OCI-LY7 (cell line): ENCODE measurements around the gene TUB. TPM values are rescaled to one million over a fixed set of nuclear protein-coding genes. Genes with fewer than 3 reads are reported as not detected.

ENCODE experiments used
- BruUV-seq: library from RNA; stranded (reverse); fragments of 400-500 nt; replicated peaks from 2 replicates; lab custom pipeline; 2021; lab: Mats Ljungman, UMichigan
- CTCF ChIA-PET: fragments of 300-600 bp; sonication (Branson Sonifier 250); formaldehyde crosslinking; loops from one replicate; lab custom pipeline; 2022; ENCODE audit warnings: antibody characterized with exemption; ENCODE audit not compliant: unreplicated experiment; lab: Charles Lee
- POLR2A ChIA-PET: fragments of 300-600 bp; sonication (Branson Sonifier 250); formaldehyde crosslinking; loops from one replicate; lab custom pipeline; 2022; ENCODE audit warnings: antibody characterized with exemption; lab: Charles Lee
- DNase-seq: peaks from one replicate; pipeline ENCODE4 v3.0.0-alpha.2; 2015; ENCODE audit warnings: low spot score
- H2AFZ ChIP-seq: fragments of 200-600 bp; sonication (generic), shearing (Covaris generic); 2 replicates; pipeline ENCODE4 v1.6.1; 2014; ENCODE audit warnings: mild to moderate bottlenecking, antibody characterized with exemption, low read length, moderate library complexity
- H3K27ac ChIP-seq: fragments of 200-600 bp; sonication (generic); 2 replicates; pipeline ENCODE4 v1.5.1; 2014; ENCODE audit warnings: mixed run types, low read depth, mild to moderate bottlenecking, moderate library complexity, low read length, inconsistent platforms; ENCODE audit not compliant: poor library complexity, severe bottlenecking
- H3K36me3 ChIP-seq: fragments of 200-600 bp; sonication (generic); 2 replicates; pipeline ENCODE4 v1.6.1; 2014; ENCODE audit warnings: mild to moderate bottlenecking, antibody characterized with exemption, low read length, moderate library complexity, mixed read lengths; ENCODE audit not compliant: insufficient read depth
- H3K4me1 ChIP-seq: fragments of 200-600 bp; sonication (generic); 2 replicates; pipeline ENCODE4 v1.5.1; 2014; ENCODE audit warnings: mild to moderate bottlenecking, low read length; ENCODE audit not compliant: insufficient read depth, poor library complexity, severe bottlenecking
- H3K4me2 ChIP-seq: fragments of 200-600 bp; sonication (generic); 2 replicates; pipeline ENCODE4 v1.6.1; 2014; ENCODE audit warnings: mild to moderate bottlenecking, low read length
- H3K4me3 ChIP-seq: fragments of 200-600 bp; sonication (generic); 2 replicates; pipeline ENCODE4 v1.5.1; 2014; ENCODE audit warnings: mild to moderate bottlenecking, low read depth, low read length; ENCODE audit not compliant: poor library complexity, severe bottlenecking
- H3K79me2 ChIP-seq: fragments of 200-600 bp; sonication (generic); 2 replicates; pipeline ENCODE4 v1.6.1; 2016; ENCODE audit warnings: low read depth, mild to moderate bottlenecking, low read length, moderate library complexity, mixed read lengths; ENCODE audit not compliant: insufficient read depth
- H3K9me2 ChIP-seq: fragments of 200-600 bp; sonication (generic); 2 replicates; pipeline ENCODE4 v1.6.1; 2016; ENCODE audit warnings: mild to moderate bottlenecking, low read length, mixed read lengths; ENCODE audit not compliant: insufficient read depth
- H3K9me3 ChIP-seq: fragments of 200-600 bp; sonication (generic); 2 replicates; pipeline ENCODE4 v1.6.1; 2014; ENCODE audit warnings: mild to moderate bottlenecking, mixed run types, low read length, mixed read lengths
- H4K20me1 ChIP-seq: fragments of 200-600 bp; sonication (generic); 2 replicates; pipeline ENCODE4 v1.6.1; 2014; ENCODE audit warnings: mild to moderate bottlenecking, antibody characterized with exemption, low read length, moderate library complexity, mixed read lengths; ENCODE audit not compliant: insufficient read depth
- EZH2phosphoT487 ChIP-seq: fragments of 200-600 bp; sonication (generic); IDR thresholded peaks from 2 replicates; pipeline ENCODE4 v1.6.1; 2018; ENCODE audit warnings: low read depth, borderline replicate concordance, mild to moderate bottlenecking, mixed run types, antibody characterized with exemption, low read length, moderate library complexity, mixed read lengths
- intact Hi-C: fragments of 100-400 bp; cut with micrococcal nuclease; formaldehyde crosslinking; loops from one replicate; pipeline ENCODE4 v1.10.0; 2022; ENCODE audit not compliant: unreplicated experiment
- total RNA-seq, 2 experiments: library from RNA; depleted of rRNA in 1 of 2; stranded (reverse); fragments of >200 nt in 1 of 2; shearing (Covaris generic) in 1 of 2; gene quantifications; 2 replicates each; pipeline ENCODE4 v1.2.3, GENCODE V29; 2014 to 2022
- TF ChIP-seq, protein P1 (sequence below): fragments of 200-600 bp; sonication (generic); conservative IDR thresholded peaks from 2 replicates; pipeline ENCODE4 v1.5.1; 2014; ENCODE audit warnings: mild to moderate bottlenecking, antibody characterized with exemption, low read length, moderate library complexity, mixed read lengths

The TUB gene
- total RNA-seq, 2 experiments from 2014 or later, result not detected

DNA sequence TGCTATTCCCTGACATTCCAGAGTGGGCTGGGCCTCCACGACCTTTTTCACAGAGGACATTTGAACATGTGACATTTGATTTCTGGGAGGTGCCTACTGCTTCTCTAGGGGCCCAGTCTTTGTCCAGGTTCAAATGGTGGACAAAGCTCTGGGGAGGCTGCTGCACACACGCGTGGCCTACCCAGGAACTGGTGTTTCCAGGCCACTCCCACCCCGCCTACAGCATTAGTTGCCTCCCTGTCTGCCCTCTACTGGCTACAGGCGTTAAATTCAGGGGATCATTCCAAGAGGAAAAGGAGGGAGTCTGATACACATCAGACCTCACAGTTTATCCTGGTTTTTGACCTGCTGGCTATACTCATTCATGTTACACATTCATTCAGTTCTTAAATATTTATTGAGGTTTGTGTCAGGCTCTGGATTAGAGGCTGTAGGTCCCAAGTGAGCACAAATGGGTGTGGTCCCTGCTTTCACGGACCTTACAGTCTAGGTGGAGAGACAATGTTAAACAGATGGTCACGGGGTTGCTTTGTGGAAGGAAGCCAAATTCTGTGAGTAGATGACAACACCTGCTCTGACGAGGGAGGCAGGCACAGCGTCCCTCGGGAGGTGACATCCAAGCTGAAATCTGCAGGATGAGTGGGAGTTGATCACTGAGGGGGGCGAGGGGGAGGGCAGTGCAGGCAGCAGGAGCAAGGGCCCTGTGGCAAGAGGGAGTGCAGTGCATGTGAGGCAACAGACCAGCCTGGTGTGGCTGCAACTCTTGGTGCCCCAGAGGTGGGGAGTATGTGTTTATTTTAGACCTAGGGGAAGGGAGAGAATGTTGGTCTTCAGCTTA lies 11.8 kb downstream of the TUB start:
- no peaks in the 10 kb centered on the region for H3K79me2 ChIP-seq
- POLR2A ChIA-PET, result no interaction called here

DNA sequence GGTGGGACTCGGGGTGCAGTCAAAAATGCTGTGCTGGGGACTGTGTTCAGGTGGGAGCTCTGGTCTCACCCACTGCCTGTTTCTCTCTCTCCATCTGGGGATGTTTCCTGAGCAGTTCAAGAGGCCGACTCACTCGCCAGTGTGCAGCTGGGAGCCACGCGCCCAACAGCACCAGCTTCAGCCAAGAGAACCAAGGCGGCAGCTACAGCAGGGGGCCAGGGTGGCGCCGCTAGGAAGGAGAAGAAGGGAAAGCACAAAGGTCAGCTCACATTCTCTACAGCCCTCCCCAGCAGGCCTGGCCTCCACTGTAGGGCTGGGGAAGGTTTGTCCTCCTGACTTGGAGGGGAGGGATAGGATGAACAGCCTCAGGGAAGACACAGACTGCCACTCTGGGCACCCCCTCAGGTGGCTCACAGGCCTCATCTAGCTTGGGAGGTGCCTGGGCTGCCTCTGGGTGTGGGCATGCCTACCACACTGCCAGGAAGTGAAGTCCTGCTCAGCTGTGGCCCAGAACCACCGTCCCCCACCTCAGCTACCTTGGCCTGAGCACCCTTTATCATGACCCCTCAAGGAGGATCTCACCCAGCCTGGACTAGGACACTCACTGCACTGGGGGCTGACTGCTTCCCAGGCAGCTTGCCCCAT lies 13.0 kb downstream of the TUB start:
- Histone ChIP-seq H3K27ac (no peak overlapping the region), H3K79me2 (no peaks in the 10 kb centered on the region), H3K4me3 (no peak overlapping the region), H3K4me2 (no peak overlapping the region), H3K4me1 (peaks cover 5% of the 10 kb centered on the region), H3K9me3 (no peaks in the 10 kb centered on the region), H3K9me2 (no peaks in the 10 kb centered on the region), H2AFZ (no peak overlapping the region), H4K20me1 (no peaks in the 10 kb centered on the region), H3K36me3 (no peaks in the 10 kb centered on the region)
- intact Hi-C loops, result no loop called here
- POLR2A ChIA-PET, result no interaction called here
- CTCF ChIA-PET, result no interaction called here
- DNase-seq, result no peak
- TF ChIP-seq EZH2phosphoT487, result no peak
- TF ChIP-seq, protein P1, sequence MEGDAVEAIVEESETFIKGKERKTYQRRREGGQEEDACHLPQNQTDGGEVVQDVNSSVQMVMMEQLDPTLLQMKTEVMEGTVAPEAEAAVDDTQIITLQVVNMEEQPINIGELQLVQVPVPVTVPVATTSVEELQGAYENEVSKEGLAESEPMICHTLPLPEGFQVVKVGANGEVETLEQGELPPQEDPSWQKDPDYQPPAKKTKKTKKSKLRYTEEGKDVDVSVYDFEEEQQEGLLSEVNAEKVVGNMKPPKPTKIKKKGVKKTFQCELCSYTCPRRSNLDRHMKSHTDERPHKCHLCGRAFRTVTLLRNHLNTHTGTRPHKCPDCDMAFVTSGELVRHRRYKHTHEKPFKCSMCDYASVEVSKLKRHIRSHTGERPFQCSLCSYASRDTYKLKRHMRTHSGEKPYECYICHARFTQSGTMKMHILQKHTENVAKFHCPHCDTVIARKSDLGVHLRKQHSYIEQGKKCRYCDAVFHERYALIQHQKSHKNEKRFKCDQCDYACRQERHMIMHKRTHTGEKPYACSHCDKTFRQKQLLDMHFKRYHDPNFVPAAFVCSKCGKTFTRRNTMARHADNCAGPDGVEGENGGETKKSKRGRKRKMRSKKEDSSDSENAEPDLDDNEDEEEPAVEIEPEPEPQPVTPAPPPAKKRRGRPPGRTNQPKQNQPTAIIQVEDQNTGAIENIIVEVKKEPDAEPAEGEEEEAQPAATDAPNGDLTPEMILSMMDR, result no peak
- BruUV-seq, result no TSS peak

More for the DNA sequence above, 11.8 kb downstream of the TUB start:
- TF ChIP-seq, protein P1, result peak; percentile 78
- no peak for TF ChIP-seq EZH2phosphoT487
- CTCF ChIA-PET, result interaction anchor here (0.6 kb wide), 1 partner anchor 11 kb away, joined by 3 read pairs; no protein-coding TSS in a partner anchor
- Histone ChIP-seq H3K9me2 (no peaks in the 10 kb centered on the region), H3K36me3 (no peaks in the 10 kb centered on the region), H2AFZ (peak overlapping the region; percentile 66; the same call in 1 of the 2 replicates), H3K4me2 (peak overlapping the region; percentile 17; the same call in 1 of the 2 replicates), H3K4me3 (no peak overlapping the region), H3K27ac (no peak overlapping the region), H4K20me1 (no peaks in the 10 kb centered on the region), H3K4me1 (peaks cover 5% of the 10 kb centered on the region), H3K9me3 (no peaks in the 10 kb centered on the region)
- intact Hi-C loops, result no loop called here
- peak; percentile 70 for DNase-seq
- BruUV-seq, result no TSS peak

DNA sequence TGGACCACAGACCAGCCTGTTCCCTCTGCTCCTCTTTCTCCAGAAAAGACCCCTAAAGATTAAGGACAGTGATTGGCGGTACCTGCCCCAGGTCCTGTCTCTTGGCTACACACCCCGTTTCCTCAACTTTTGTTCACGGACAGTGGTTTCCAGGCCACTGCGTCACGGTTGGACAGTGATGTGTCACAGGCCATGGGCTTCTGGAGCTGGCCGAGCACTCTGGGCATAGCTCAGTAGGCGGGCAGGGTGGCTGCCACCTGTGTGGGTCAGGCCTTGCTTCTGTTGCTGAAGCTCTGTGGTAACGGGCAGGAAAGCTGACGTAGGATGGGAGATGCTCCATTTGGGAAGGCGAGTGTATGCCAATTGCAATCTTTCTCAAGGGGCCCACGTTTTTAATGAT lies 13.6 kb downstream of the TUB start:
- Histone ChIP-seq H3K4me2 (no peak overlapping the region), H2AFZ (no peak overlapping the region), H4K20me1 (no peaks in the 10 kb centered on the region), H3K79me2 (no peaks in the 10 kb centered on the region), H3K27ac (no peak overlapping the region), H3K9me3 (no peaks in the 10 kb centered on the region), H3K9me2 (no peaks in the 10 kb centered on the region), H3K4me1 (peaks cover 5% of the 10 kb centered on the region), H3K36me3 (no peaks in the 10 kb centered on the region), H3K4me3 (no peak overlapping the region)
- no peak for TF ChIP-seq EZH2phosphoT487
- TF ChIP-seq, protein P1, result no peak
- DNase-seq, result no peak
- ChIA-PET POLR2A (no interaction called here), CTCF (no interaction called here)
- BruUV-seq, result no TSS peak
- intact Hi-C loops, result no loop called here
